ENCODE measurements around the gene GLI3. TPM values are rescaled to one million over a fixed set of nuclear protein-coding genes. Genes with fewer than 3 reads are reported as not detected.

GLI3 gene
- total and polyA plus RNA-seq, 2 of the 8 experiments (the other 6 are each of a cell fraction or from before 2014, with no cell fraction given) = 8.0 to 31.1 TPM

DNA sequence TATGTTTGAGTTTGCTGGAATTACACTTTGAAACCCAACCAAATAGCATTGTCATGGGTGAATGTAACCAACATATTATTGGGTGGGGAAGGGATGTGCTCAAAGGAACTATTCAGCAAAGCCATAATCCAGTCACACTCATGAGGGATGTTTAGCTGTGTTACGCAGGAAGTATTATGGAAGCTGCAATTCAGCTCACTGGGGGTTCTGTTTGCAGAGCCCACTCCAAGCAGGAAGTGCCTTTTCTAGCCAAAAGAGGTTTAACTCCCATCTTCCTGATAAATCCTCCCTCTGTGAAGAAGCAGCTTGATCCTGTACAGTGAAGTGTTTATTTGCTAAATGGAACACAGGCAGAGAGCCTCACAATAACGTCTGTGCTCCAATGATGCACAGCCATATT lies 172.5 kb downstream of the GLI3 start (continued):
- TF ChIP-seq, protein P1, sequence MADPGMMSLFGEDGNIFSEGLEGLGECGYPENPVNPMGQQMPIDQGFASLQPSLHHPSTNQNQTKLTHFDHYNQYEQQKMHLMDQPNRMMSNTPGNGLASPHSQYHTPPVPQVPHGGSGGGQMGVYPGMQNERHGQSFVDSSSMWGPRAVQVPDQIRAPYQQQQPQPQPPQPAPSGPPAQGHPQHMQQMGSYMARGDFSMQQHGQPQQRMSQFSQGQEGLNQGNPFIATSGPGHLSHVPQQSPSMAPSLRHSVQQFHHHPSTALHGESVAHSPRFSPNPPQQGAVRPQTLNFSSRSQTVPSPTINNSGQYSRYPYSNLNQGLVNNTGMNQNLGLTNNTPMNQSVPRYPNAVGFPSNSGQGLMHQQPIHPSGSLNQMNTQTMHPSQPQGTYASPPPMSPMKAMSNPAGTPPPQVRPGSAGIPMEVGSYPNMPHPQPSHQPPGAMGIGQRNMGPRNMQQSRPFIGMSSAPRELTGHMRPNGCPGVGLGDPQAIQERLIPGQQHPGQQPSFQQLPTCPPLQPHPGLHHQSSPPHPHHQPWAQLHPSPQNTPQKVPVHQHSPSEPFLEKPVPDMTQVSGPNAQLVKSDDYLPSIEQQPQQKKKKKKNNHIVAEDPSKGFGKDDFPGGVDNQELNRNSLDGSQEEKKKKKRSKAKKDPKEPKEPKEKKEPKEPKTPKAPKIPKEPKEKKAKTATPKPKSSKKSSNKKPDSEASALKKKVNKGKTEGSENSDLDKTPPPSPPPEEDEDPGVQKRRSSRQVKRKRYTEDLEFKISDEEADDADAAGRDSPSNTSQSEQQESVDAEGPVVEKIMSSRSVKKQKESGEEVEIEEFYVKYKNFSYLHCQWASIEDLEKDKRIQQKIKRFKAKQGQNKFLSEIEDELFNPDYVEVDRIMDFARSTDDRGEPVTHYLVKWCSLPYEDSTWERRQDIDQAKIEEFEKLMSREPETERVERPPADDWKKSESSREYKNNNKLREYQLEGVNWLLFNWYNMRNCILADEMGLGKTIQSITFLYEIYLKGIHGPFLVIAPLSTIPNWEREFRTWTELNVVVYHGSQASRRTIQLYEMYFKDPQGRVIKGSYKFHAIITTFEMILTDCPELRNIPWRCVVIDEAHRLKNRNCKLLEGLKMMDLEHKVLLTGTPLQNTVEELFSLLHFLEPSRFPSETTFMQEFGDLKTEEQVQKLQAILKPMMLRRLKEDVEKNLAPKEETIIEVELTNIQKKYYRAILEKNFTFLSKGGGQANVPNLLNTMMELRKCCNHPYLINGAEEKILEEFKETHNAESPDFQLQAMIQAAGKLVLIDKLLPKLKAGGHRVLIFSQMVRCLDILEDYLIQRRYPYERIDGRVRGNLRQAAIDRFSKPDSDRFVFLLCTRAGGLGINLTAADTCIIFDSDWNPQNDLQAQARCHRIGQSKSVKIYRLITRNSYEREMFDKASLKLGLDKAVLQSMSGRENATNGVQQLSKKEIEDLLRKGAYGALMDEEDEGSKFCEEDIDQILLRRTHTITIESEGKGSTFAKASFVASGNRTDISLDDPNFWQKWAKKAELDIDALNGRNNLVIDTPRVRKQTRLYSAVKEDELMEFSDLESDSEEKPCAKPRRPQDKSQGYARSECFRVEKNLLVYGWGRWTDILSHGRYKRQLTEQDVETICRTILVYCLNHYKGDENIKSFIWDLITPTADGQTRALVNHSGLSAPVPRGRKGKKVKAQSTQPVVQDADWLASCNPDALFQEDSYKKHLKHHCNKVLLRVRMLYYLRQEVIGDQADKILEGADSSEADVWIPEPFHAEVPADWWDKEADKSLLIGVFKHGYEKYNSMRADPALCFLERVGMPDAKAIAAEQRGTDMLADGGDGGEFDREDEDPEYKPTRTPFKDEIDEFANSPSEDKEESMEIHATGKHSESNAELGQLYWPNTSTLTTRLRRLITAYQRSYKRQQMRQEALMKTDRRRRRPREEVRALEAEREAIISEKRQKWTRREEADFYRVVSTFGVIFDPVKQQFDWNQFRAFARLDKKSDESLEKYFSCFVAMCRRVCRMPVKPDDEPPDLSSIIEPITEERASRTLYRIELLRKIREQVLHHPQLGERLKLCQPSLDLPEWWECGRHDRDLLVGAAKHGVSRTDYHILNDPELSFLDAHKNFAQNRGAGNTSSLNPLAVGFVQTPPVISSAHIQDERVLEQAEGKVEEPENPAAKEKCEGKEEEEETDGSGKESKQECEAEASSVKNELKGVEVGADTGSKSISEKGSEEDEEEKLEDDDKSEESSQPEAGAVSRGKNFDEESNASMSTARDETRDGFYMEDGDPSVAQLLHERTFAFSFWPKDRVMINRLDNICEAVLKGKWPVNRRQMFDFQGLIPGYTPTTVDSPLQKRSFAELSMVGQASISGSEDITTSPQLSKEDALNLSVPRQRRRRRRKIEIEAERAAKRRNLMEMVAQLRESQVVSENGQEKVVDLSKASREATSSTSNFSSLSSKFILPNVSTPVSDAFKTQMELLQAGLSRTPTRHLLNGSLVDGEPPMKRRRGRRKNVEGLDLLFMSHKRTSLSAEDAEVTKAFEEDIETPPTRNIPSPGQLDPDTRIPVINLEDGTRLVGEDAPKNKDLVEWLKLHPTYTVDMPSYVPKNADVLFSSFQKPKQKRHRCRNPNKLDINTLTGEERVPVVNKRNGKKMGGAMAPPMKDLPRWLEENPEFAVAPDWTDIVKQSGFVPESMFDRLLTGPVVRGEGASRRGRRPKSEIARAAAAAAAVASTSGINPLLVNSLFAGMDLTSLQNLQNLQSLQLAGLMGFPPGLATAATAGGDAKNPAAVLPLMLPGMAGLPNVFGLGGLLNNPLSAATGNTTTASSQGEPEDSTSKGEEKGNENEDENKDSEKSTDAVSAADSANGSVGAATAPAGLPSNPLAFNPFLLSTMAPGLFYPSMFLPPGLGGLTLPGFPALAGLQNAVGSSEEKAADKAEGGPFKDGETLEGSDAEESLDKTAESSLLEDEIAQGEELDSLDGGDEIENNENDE (IDR thresholded peaks at IDR 0.05; ENCODE audit: insufficient replicate concordance, low read length) = no peak
- 0 out of 2 replicates have a peak, but pooled peaks have one; percentile 3 for TF ChIP-seq SIX5 (IDR thresholded peaks at IDR 0.05; ENCODE audit: low read depth, low read length)
